T-helper 1 cell treated with Interleukin-12 subunit alpha and Interleukin-12 subunit beta and Interleukin-4 antibody, amounts not matched to agents 30 ng/mL and 1 ng/mL, for 36 hours (primary cell): ENCODE data around the gene RASGRF1. TPM values are rescaled to one million over a fixed set of nuclear protein-coding genes. Genes with fewer than 3 reads are reported as not detected.
"Not testable (repeated sequence)": the region's sequence is repeated elsewhere in the genome, so short reads cannot be mapped to it uniquely, and the experiment has no call there.

ENCODE experiments used
- intact Hi-C: fragments of 100-400 bp; cut with micrococcal nuclease; formaldehyde crosslinking; loops from one replicate; pipeline ENCODE4 v1.15.1; 2024
- total RNA-seq: library from RNA; stranded (reverse); gene quantifications from 2 replicates; pipeline ENCODE4 v1.2.3, GENCODE V29; 2022

The RASGRF1 gene, protein sequence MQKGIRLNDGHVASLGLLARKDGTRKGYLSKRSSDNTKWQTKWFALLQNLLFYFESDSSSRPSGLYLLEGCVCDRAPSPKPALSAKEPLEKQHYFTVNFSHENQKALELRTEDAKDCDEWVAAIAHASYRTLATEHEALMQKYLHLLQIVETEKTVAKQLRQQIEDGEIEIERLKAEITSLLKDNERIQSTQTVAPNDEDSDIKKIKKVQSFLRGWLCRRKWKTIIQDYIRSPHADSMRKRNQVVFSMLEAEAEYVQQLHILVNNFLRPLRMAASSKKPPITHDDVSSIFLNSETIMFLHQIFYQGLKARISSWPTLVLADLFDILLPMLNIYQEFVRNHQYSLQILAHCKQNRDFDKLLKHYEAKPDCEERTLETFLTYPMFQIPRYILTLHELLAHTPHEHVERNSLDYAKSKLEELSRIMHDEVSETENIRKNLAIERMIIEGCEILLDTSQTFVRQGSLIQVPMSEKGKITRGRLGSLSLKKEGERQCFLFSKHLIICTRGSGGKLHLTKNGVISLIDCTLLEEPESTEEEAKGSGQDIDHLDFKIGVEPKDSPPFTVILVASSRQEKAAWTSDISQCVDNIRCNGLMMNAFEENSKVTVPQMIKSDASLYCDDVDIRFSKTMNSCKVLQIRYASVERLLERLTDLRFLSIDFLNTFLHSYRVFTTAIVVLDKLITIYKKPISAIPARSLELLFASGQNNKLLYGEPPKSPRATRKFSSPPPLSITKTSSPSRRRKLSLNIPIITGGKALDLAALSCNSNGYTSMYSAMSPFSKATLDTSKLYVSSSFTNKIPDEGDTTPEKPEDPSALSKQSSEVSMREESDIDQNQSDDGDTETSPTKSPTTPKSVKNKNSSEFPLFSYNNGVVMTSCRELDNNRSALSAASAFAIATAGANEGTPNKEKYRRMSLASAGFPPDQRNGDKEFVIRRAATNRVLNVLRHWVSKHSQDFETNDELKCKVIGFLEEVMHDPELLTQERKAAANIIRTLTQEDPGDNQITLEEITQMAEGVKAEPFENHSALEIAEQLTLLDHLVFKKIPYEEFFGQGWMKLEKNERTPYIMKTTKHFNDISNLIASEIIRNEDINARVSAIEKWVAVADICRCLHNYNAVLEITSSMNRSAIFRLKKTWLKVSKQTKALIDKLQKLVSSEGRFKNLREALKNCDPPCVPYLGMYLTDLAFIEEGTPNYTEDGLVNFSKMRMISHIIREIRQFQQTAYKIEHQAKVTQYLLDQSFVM (N-terminal part only)
- 0.07 and 0.12 TPM in 2 replicates for total RNA-seq

DNA sequence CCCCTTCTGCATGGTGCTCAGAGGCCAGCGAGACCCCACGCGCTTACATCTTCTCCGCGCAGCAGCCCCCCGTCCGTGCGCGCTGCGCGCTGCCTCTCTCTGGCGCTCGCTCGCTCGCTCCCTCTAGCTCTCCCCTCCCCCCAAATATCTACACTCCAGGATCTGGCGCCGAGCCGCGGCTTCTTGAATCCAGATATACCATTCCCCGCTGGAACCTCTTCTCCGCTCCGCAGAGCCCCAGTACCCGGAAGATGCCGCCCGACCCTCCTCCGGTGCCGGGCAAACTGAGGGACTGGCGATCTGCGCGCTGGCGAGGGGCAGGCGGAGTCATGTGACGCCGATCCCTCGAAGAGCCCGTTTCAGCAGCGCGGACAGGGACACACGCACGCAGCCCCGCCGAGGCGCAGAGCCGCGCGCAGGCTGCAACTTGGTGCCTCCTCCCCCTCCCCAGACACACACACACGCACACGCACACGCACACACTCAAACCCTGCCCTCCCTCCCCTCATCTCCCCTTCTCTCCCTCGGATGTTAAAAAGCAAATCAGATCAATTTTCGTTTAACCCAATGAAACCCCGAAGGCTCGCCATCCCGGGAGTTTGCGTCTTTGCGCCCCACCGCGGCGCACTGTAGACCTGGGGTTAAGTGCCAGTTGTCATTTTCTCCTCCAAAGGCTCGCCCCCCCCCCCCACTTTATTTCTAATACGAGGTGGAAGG is at the start of gene RASGRF1:
Gene RASGRF1 (minus strand): TSS at position 294 of the 717 bp plus-strand sequence. CDS start 282 bp downstream, at position 12.
- intact Hi-C loops, result no loop called here

DNA sequence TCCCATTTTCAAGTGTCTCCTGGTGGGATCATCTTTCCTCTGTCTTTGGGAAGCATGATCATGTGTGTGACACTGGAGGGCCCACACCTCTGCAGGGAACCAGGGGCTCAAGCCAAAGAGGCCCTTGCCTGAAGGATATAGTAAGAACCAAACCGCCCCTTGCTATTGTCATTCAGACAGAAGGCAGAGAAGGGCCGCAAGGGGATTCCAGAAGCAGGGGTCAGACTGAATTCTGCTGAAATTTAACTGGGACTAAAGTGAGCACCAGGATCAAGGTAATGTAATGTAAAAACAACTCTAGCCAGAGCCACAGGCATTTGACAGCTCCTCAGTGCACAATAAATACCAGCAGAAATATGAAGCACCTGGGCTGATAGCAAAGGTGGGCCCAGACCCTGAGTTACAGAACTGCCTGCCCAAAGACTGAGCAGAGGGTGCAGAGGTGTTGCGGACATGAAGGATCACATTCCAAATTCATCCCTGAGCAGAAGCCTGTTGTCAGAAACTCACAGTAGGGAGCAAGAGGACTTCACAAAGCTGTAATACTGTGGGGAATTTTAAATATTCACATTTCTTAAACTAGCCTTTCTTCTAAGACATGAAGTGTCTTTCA is 46.0 kb upstream of the RASGRF1 start:
- intact Hi-C loops, result no loop called here

DNA sequence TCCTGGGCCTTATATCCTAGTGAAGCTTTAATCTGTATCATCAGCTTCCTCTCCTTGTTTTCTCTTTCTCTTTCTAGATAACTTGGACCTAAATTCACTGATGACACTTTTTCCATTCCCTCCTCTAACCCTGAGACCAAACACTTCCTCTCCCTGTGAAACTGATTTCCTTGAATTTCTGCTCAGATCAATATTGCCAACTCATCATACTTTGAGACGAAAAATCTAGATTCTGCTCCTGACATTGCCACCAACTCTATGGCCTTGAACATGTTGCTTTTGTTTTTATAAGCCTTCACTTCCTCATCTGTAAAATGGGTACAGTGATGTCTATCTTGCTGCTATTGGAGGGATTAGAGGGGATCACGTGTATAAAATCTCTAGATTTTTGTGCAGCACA is 42.7 kb upstream of the RASGRF1 start:
- intact Hi-C loops, result no loop called here

DNA sequence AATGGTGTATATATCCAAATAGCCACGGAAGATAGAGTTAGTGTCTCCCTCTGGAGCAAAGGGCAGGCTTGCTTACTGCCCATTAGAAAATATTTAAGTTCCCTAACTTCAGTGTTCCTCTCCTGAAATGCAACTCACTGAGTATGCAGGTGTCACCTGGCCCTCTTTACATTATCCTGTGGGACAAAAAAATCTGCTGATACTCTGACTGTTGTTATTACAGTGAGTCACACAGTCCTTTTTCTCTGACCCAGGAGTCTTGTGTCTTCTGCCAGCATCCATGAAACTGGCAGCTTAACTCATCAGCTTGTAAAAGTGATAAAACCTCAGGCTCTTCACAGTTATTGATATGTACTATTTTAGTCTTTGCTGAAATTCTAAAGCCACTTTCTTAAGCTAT is 42.2 kb upstream of the RASGRF1 start:
- intact Hi-C loops, result no loop called here

DNA sequence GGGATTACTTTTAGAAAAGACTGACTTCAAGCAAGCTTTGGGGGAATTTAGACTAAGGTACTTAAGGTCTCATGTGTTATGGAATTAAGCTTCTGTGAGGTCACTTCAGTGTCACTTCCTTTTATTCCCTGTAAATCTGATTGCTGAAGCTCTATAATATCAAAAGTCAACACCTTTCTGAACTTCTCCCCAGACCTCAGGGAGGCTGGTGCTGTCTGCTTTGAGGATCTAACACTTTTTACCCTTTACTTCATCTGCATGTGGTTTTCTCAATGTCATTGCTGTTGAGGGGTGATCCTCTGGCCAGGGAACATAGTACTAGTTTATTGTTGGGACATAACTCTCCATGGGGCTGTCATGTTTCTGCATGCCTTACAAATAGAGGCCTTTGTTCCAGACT is 41.8 kb upstream of the RASGRF1 start:
- intact Hi-C loops, result no loop called here

DNA sequence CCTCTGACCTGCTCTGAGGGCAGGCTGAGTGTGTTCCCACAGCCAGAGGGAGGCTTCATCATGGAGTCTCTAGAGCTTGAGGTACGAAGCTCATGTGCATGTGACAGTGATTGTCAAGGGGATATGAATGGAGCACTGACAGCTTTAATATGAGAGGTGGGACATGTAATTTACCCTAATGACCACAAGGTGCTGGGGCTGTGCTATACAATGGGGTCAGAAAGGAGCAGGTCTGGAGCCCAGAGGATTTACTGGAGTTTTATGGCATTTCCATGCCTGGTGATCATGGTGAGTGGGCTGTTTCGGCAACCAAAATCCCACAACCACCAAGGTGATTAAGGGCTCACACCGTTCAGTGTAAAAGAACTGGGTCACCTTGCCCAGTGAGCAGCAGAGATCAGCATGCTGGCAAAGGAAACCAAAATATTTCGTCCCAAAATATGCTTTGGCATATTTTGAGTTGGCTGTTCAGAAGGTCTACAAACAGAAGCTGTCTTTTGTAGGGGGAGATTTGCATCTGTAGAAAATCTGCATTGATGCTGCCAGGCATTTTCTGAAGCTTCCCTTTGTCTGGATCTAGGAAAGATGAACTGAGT is 40.1 kb upstream of the RASGRF1 start:
- intact Hi-C loops, result no loop called here

DNA sequence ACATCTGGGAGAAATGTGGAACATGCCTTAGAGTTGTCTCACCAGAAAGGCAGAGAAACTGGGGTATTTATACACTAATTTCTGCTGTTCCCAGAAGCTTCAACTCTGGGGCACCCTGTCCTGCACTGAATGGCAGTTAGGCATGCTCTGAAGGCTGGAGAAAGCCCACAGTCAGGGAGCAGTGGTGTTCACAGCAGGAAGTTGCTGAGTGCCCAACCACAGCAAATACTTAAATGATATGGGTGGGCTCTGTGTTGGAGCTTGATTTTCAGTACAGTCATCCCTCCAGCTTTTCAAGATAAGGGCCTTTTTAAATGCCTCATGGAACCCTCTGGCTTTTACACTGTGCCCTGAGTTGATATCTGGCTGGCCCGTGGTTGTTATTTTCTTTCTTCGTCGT is 38.7 kb upstream of the RASGRF1 start:
- intact Hi-C loops, result no loop called here

DNA sequence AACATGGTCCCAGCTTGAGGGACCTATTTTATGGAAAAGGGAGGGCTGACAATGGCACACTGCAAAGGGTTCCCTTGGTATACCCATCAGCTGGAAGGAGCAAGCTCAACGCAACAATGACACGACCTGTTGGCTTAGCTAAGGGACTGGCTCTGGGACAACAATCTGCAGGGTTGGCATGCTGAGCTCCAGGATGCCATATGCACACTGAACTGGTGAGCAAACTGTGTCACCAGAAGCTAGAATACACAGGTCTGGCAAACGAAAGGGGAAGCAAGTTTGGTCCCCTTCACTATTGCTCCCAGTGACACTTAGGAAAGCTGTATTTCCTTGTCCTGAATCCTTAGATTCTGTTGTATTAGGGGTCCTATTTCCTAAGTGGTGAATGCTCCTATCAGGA is 38.0 kb upstream of the RASGRF1 start:
- intact Hi-C loops, result no loop called here

DNA sequence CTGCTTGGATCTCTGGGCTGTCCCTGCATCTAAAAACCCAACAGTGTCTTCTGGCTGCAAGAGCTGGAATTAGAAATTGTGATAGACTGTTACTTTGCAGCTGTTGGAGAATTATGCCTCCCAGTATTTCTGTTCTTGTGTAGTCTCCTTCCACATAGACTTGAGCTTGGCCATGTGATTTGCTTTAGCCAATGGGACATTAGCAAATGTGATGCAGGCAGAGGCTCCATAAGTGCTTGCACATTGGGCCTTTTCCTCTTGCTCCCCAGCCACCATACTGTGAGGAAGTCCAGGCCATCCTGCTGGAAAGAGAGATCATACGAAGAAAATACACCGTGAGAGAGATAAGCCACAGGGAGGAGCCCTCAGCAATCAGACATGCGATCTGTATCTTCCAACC is 33.8 kb upstream of the RASGRF1 start:
- intact Hi-C loops, result no loop called here

DNA sequence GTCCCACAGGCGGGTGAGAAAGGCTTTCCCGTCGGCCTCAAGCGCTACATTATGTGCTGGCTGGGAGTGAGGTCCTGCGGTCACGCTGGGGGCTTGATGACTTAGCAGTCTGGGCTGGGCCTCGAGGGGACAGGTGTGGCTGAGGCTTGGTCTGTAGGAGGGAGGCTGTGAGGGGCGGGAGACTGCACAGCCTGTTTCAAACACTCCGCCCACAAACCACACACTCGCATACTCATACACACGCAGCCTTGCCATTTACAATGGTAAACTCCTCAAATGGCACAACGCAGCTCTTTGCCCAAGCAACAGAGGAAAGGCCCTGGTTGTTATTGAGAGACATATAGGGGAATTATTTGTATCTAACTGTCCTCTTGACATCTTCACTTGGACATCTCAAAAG is 32.4 kb upstream of the RASGRF1 start:
- intact Hi-C loops, result no loop called here

DNA sequence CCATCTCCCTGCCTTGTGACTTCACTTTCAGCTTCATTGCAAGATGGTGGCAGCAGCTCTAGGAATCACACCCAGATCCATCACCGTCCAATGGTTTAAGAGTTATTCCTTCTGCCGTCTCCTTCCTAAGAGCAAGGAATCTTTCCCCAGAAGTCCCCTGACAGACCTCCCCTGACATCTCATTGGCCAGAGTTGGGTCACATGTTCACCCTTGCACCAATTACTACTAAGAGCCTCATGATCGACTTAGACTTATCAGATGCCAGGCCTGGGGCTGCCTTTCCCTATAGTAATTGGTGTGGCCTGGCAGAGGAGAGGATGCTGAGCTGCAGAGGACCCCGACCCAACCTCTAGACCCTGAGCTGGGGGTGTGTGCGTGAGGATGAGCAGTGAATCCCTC is 31.8 kb upstream of the RASGRF1 start:
- intact Hi-C loops, result no loop called here

DNA sequence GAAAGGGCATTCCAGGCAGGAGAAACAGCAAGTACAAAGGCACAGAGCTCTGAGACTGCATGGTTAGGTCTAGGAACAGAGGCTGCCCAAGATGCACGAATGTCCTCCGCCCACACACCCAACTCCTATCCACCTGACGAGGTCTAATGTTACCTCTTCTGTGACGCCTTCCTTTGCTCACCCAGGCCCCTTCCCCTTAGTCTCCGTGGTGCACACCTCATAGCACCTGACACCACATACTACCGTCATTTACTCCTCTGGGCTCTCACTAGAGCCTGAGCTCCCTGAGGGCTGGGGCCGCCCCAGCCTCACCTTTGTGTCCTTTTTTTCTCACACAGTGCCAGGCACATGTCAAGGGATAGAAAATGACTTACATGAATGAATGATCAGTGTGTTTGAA is 31.0 kb upstream of the RASGRF1 start:
- intact Hi-C loops, result no loop called here

DNA sequence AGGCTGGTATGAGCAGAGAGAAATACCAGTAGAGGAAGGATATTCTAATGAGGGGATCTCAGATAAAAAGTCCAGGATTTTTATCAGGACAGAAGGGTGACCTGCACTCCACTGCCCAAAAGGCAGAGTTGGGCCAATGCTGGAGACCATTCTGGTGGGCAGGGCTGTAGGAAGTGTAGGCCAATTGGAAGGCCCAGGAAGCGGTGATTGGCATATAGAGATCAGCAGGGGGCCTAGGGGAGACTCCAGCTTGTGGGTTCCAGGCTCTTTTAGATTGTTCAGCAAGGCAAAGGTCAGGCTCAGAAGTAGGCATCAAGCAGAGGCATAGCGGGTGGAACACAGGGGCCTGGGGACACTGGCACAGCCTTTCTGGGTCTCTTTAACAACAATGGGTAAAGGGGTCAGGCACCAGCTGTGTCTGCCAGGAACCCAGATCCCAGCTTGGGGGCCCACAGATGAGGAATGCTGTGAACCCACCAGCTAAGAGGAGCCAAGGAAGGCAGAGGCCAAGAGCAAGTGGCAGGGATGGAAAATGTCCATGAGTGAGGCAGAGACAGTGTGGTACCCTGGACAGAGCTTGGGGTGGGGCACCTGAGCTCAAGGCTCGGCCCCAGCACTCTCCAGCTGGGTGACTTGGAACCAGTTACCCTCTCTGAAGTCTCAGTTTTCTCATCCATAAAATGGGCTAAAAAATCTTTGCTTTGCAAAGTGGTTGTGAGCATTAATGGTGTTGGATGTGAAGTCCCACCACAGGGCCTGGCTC is 27.0 kb upstream of the RASGRF1 start:
- intact Hi-C loops, result no loop called here

DNA sequence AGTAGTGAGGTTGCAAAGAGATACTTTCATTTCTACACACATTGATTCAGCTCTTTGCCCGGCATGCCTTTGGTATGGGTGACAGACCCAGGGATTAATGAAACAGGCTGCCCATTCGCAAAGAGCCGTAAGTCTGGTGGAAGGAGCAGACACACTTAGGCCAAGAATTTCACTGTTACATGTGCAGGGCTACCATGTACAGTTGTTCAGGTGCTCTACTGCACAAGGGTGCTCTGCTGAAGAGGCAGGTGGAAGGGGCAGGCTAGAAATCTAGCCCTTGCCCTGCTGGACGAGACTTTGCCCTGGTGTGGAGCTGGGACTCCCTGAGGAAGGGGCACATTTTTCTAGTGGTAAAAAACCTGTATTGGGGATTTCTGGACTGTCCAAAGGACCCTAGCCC is 26.2 kb upstream of the RASGRF1 start:
- intact Hi-C loops, result no loop called here

DNA sequence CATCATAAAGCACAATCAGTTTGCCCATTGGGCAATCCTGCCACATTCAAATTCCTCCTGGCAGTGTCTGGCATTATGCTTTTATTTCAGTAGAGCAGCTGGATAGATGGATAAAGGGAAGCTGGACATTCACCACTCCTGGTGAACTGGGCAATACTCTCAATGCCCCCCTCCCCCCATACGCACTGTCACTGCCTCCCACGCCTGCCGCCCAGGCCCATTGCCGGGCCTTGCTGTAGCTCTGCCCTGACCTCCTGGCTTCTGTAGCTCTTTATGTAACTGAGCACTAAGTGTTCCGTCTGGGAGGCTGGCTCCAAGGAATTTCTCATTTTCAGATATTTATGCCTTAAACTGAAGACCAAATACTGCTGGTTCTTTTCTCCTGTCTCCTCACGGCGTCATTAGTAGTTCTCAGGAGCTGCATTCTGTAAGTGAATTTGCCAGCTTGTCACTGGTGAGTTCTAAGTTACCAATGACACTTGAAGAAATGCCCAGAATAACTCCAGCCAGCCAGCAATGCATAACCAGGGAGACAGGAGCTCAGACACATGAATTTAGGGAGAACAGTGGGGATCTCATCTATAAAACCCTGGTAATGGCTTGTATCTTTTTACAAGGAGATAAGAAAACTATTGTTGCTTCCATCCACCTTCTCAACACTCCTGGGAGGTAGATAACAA is 25.5 kb upstream of the RASGRF1 start:
- intact Hi-C loops, result no loop called here

DNA sequence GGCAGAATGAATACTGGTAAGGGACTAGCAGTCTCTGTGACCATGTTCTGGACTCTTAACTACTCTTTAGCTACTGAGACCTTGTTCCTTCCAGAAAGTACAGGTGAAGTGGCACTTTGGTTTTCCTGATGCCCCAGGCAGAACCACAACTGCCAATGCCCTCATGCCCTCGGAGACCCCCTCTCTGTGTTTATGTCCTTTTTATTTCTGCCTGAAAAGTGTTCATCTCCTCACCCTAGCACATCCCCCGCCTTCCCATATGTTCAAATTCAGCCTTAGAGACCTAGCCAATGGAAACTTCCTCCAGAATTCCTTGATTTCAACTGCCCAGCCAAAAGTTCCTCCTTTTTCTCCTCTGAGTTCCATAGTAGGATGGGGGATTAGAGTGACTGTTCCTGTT is 23.3 kb upstream of the RASGRF1 start:
- intact Hi-C loops, result no loop called here

DNA sequence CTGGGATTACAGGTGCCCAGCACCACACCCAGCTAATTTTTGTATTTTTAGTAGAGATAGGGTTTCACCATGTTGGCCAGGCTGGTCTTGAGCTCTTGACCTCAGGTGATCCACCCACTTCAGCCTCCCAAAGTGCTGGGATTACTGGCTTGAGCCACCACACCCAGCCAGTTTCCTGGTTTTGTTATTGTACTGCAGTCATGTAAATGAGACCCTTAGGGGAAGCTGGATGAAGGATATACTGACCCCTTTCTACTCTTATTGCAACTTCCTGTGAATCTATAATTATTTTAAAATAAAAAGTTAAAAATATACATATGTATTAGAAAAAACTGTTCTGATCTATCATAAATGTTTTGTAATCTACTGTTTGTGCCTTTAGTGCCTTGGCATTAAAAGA is 20.8 kb upstream of the RASGRF1 start:
- intact Hi-C loops, result not testable (repeated sequence)

DNA sequence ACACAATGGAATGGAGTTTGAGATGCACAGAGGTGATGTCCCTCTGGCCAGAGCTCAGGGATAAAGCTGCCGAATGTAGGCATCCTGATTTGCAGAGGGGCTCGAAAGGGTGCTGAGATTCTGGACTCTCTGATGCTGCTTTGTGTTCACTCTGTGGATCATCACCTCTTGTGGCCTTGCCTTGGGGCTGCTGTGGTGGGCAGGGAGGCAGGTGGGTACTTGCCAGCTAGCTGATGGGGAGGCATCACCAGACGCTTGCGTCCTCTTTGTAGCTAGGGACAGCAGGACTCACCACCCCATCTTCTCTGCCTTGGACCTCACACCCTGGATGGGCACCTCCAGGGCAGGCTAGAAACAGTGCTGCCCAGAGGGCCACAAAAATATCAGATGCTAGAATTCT is 14.6 kb upstream of the RASGRF1 start:
- intact Hi-C loops, result no loop called here

DNA sequence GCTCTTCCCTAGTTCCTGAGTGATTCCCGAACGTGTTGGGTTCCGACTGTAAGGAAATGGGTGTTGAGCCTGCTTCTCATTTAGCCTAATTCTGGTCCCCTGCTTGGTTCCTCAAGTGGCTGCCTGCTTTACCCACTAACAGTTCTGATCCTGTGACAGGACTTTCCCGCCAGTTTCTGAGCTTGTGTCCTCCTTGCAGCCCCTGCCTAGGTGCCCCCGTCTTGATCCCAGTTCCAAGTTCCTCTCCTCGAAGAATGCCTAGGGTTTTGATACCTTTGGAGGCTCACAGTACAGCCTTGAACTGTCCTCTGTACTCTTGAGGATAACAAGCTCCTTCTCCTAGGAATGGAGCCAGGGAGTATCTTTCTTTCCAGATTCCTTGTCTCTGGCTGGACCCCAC is 12.0 kb upstream of the RASGRF1 start:
- intact Hi-C loops, result no loop called here
